Activated gamma-delta T cell (primary cell): Measurements from ENCODE around the gene IL10.

Source experiments
- DNase-seq: peaks from one replicate; lab custom pipeline; 2025; lab: John Stamatoyannopoulos, UW

IL10 gene

DNA sequence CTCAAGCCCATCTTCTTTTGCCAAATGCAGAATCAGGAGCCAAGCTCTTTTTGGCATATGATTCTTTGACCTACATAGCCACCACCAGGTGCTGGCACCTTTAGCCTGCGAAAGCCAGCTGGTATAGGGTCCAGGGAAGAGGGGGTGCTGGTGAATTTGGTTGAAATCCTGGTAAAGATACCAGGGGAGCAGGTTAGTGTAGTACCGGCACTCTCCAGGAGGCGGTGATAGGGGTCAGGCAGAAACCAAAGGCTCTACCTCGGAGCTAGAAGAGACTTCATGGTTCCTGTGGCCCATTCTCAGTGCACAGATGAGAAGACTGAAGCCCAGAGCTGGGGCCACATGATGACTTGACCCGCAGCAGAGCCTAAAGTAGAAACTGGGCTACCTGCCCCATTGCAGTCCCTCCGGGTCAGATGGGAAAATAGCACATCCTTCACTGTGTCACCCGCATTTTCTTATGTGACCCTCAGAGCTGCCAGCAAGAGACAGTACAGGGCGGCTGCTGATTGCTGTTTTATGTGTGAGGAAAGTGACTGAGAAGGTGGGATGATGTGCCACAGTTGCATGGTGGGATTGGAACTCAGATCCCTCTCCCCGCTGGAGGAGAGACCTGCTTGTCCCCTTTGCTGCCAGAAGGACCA is 37.7 kb downstream of the IL10 start:
- DNase-seq, result no peak

DNA sequence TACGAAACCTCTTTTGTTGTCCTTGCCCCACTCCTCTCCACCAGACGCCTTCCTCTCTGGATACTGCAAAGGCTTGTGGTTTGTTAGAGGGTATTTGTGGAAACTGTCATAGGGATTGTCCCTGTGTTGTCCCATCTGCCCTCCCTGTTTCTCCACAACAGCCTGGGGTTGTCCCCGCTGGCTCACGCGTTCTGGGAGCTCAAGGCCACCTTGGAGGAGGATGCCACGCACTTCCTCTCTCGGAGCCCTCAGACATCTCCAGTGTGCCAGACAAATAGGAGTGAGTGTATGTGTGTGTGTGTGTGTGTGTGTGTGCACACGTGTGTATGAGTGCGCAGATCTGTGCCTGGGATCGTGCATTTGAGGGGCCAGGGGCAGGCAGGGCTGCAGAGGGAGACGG is 39.3 kb downstream of the IL10 start:
- no peak for DNase-seq

DNA sequence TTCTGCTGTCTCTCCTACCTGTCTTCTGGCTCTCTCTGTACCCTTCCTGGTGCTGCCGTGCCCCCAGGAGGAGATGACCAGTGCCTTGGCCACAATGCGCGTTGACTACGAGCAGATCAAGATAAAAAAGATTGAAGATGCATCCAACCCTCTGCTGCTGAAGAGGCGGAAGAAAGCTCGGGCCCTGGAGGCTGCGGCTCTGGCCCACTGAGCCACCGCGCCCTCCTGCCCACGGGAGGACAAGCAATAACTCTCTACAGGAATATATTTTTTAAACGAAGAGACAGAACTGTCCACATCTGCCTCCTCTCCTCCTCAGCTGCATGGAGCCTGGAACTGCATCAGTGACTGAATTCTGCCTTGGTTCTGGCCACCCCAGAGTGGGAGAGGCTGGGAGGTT is 39.8 kb downstream of the IL10 start:
- DNase-seq, result no peak

DNA sequence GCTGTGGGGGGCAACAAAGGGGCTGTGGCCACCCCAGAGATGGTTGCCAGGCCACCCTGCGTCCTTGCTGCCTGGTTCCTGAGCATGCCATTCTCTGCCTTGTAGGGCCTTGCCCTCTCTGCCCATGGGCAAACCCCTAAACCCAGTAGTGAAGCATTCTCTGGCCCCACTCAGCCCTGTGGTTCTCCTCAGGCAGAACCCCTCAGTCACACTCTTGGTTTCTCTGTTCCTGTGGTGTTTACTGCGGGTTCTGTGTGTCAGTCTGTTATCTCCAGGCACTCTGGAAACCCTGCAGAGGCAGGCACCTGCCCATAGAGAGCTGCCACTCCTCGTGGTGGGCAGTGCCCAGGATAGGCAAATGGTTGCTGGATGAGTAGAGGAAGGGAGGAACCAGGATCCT is 42.8 kb downstream of the IL10 start:
- no peak for DNase-seq

DNA sequence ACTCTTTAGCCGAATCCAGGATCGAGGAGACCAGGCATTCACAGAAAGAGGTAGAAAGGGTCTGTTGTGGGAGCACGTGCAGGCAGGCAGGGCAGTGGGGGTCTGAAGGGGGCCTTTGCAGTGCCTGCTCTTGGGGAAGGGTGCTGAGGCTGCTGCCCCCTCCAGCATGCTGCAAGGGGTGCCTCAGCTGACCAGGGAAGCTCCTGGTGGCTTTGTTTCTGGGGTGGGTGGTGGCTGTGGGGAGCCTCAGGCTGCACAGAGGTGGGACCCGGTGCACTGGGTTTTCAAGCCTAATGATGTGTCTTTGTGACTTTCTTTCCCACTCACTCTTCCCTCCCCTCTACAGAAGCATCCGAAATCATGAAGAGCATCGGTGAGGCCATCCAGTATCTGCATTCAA is 43.2 kb downstream of the IL10 start:
- no peak for DNase-seq

DNA sequence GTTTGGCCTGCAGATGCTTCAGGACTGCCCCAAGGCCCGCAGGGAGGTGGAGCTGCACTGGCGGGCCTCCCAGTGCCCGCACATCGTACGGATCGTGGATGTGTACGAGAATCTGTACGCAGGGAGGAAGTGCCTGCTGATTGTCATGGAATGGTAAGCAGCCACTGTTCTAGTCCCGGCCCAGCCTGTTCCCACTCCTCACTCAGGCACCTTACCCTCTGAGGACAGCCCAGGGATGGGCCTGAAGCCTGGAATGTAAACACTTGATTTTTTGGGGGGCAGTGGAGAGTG is 43.7 kb downstream of the IL10 start:
- no peak for DNase-seq

DNA sequence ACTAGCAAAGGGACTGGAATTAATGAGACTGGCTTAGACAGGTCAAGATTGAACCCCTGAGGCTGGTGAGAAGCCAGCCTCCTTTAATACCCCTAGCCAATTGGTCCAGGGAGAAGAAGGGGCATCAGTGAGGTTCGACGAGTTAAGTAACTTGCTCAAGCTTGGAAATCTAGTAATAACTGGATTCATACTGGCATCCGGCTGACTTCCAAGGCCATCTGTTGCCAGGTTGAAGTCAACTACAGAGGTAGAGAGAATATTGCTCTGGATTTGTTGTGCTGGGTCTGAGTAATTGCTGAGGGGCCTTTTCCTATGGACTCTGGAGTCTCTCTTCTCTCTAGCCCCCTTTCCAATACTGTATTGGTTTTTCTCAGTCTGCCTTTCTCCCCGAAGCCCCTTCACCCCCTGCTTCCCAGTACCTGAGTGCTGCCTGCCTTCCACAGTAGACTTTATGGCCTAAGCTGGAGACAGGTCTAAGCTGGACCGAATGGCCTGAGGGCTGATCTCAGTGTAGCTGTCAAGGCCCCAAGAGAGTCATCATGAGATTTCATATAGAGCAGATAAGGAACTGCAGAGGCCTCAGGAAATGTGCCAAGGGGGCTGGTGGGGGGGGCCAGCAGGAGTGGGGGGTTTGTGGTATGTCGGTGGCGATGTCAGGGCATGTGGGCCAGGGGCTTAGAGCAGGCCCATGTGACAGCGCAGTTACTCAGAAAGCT is 44.2 kb downstream of the IL10 start:
- no peak for DNase-seq

DNA sequence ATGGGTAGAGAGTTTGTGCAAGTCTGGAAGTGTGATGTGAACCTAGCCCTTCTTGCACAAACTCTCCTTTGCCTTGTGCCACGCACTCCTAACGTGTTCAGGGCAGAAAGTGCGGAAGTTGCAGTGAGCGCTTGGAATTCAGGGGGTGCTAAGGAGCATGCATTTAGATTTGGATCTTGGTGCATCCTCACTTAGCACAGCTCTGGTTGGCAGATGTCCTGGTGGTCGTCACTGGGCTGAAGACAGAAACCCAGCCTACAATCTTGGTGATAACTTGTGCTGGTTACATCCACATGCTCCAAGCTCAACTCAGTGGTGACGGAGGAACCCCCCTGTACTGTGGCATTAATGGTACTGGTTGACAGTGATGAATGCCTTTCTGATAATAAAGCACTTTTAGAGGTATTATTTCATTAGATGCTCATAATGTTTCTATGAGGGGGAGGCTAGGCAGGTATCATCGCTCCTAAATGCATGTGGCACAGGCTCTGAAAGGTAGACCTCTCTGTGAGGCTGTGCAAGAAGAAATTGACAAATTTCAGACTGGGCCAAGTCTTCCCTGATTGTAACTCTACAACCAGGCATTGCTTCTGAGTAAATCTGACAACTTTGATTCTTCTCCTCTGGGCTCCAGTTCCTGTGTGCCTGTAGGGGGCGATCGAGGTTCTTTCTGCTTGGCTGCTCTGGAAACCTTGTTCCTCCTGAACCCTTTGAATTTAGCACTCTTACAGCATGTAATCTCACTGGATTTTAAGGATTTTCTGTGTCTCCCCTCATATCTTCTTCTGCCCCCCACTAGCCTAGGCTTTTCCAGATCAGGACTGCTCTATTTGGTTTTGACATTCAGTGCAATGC is 47.0 kb downstream of the IL10 start:
- no peak for DNase-seq

DNA sequence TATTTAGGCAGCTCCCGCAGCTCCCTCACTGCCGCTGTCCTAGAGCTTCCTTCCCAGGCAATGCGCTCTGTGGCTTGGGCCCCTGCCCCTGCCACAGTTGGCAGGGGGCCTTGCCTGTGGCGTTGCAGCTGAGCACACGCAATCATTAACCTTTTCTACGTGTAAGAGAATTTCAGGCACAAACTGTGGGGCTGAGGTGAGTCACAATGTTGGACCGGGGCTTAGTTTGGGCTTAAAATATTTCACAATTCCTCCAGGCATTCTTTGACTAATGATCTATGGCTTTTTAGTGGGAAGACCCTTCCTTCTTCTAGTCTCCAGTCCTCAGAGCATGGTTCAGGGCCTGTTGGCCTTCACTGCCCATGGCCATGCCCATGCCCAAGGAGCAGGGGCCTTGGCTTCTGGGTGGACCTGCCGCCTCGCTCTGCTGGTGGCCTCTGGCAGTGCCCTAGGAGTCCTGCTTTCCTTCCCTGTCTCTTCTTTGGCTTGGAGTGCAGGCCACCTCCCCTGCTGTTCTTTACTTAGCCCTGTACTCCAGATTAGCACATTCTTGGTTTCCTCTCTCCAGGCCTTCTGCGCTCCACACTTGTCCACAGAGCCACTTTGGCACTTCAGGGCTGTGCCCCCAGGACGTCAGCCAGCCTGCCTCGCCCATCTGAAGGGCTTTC is 48.4 kb downstream of the IL10 start:
- DNase-seq, result no peak

DNA sequence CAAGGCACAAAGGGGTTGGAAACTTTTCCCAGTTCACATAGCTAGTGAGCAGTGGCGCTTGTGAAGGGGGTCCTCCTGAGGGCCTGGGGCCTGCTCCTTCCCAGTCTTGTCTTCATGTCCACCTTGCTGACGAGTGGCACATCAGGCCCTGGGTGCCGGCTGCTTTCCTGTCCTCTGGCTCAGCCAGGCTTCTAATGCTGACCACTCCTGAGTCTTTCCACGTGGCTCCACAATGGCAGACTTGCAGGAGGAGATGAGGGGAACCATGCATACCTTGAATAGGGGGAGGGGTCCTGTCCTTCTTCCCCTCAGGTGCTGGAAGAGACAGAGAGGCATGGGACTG is 48.9 kb downstream of the IL10 start:
- no peak for DNase-seq

DNA sequence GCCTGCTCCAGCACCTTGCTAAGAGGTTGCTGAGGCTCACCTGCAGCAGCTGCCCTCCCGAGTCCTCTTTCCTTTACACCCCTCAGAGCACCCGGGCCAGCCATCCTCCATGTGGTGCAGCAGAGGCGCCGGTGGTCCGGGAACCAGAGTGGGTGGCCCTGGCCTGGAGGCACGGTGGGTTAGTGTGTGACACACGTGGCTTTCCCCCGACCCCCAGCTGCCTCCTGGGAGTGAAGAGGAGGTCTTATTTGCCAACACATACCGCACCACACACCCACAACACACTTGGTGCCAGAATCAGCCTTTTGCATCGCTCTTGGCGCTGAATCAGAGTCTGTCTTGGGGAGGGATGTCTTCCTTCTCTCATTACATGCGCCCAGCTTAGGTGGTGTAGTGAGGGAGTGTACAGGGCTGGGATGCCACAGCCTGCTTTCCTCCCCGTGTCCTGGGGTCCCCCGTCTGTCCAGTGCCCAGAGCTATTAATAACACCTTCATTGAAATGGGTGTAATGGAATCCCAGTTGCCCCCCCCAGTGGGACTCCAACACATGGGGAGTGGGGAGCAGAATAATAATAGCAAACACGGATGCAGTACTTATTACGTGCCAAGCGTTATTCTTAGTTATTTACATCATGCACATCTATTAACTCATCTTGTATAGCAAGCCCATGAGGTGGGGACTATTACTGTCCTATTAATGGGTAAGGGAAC is 49.4 kb downstream of the IL10 start:
- no peak for DNase-seq

DNA sequence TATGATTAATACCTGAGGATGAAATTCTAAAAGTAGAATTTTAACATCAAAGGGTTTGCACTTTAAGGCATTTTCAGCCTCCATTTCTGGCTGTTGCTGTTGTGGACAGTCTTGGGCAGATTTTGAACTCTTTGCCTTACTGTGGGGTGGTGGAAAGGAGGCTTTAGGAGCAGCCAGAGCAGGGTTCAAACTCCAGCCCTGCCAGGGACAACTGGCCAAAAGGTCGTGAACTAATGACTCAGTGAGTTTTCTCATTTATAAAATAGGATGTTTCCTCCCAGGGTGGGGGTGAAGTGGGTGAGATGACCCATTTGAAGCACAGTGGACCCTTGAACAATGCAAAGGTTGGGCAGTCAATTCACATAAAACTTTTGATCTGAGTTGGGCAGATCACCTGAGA is 50.8 kb downstream of the IL10 start:
- DNase-seq, result no peak

DNA sequence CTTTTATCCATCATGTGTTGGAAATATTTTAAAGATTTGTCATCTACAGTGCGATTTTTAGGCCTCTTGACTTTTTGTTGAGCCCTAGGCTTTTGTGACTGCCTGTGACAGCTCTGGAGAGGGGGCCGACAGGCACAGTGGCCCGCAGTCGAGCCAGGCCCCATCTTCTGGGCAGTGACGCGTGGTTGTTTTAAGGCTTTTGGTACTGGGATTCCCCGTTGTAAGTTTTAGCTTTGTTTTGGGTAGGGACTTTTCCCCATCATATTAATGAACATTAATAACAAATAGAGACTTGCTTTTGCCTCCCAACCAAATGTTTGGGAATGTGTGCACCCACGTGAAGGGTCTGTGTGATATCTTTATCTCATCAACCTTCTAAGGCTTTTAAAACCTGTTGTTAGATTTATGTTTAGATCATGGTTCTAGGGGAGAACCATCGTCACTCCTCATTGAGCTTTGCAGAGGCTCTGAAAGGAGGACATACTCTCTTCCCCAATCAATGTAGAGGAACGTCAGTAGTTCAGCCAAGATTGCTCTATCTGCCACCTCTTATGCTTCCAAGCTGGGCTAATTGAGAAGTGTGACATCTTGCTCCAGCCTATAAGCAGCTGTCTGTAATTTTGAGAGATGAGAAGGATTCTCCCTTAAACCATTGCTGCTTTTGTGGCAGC is 53.0 kb downstream of the IL10 start:
- DNase-seq, result no peak

DNA sequence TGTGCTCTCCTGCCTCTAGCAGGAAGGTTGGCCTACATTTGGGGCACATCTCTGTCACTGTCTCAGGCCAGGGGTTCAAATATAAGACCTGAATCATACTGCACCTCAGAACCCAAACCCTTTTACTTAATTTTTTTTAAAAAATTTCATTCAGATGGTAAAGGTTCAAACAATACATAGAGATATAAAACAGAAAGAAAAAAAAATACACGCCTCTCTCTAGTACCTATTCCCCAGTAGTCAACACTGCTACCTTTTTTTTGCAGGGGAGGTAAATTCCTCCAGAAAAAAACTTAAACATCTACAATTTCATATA is 54.7 kb downstream of the IL10 start:
- no peak for DNase-seq
